ENCODE measurements around the gene MRGPRE.

The MRGPRE gene

DNA sequence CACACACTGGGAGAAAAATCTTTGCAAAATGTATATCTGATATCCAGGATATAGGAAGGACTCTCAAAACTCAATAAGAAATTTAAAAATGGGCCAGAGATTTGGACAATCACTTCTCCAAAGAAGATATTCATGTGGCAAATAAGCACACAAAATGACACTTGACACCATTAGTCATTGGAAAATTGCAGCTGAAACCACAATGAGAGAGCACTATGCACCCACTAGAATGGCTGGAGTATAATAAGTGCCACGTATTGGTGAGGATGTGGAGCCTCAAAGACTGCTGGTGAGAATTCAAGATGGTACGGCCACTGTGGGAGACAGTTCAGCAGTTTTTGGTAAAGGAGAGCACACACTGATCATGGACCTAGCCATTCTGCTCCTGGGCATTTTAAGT, 54.3 kb downstream of the MRGPRE start:
- no peak for DNase-seq
